Smooth muscle cell (in vitro differentiated cells): ENCODE data around the gene CADM4. TPM values are rescaled to one million over a fixed set of nuclear protein-coding genes. Genes with fewer than 3 reads are reported as not detected.

Source experiments
- DNase-seq: peaks from one replicate; lab custom pipeline; 2025; ENCODE audit not compliant: unreplicated experiment; lab: John Stamatoyannopoulos, UW
- H2AFZ ChIP-seq: fragments of 200-600 bp; sonication (generic); 2 replicates; pipeline ENCODE4 v1.6.0; 2016; ENCODE audit warnings: antibody characterized with exemption, low read depth, mild to moderate bottlenecking
- H3F3A ChIP-seq: fragments of 200-600 bp; sonication (generic); 2 replicates; pipeline ENCODE4 v1.6.0; 2017; ENCODE audit warnings: antibody characterized with exemption, low read depth
- H3K27ac ChIP-seq: fragments of 200-600 bp; sonication (generic); 2 replicates; pipeline ENCODE4 v1.5.1; 2016; ENCODE audit warnings: low read depth, mild to moderate bottlenecking
- H3K27me3 ChIP-seq: fragments of 200-600 bp; sonication (generic); 2 replicates; pipeline ENCODE4 v1.6.1; 2016; ENCODE audit warnings: low read depth, mild to moderate bottlenecking
- H3K36me3 ChIP-seq: fragments of 200-600 bp; sonication (generic); 2 replicates; pipeline ENCODE4 v1.5.1; 2016; ENCODE audit warnings: low read depth
- H3K4me1 ChIP-seq: fragments of 200-600 bp; sonication (generic); 2 replicates; pipeline ENCODE4 v1.5.1; 2016; ENCODE audit warnings: low read depth
- H3K4me2 ChIP-seq: fragments of 200-600 bp; sonication (generic); 2 replicates; pipeline ENCODE4 v1.6.0; 2016; ENCODE audit warnings: mild to moderate bottlenecking
- H3K4me3 ChIP-seq: fragments of 200-600 bp; sonication (generic); 2 replicates; pipeline ENCODE4 v1.5.1; 2016; ENCODE audit warnings: mild to moderate bottlenecking
- H3K79me2 ChIP-seq: fragments of 200-600 bp; sonication (generic); 2 replicates; pipeline ENCODE4 v1.6.0; 2016; ENCODE audit warnings: low read depth, mild to moderate bottlenecking
- H3K9ac ChIP-seq: fragments of 200-600 bp; sonication (generic); 2 replicates; pipeline ENCODE4 v1.6.0; 2016; ENCODE audit warnings: low read depth
- H3K9me3 ChIP-seq: fragments of 200-600 bp; sonication (generic); replicated peaks from 2 replicates; pipeline ENCODE4 v1.5.1; 2016; ENCODE audit warnings: low read depth
- H4K20me1 ChIP-seq: fragments of 200-600 bp; sonication (generic); 2 replicates; pipeline ENCODE4 v1.6.0; 2016; ENCODE audit warnings: low read depth
- CTCF ChIP-seq: fragments of 200-600 bp; sonication (generic); IDR thresholded peaks from 2 replicates; pipeline ENCODE4 v1.5.1; 2017; ENCODE audit warnings: borderline replicate concordance, mild to moderate bottlenecking, antibody characterized with exemption; ENCODE audit not compliant: insufficient read depth, poor library complexity, severe bottlenecking
- WGBS: methylation state at CpG from one replicate; pipeline ENCODE4 v1.1.7; 2016; ENCODE audit warnings: low lambda C conversion rate; 5-methylcytosine and 5-hydroxymethylcytosine counted together
- polyA plus RNA-seq: library from polyadenylated mRNA; unstranded; fragments of >200 nt; fragmentation: Nextera tagmentation; extraction: Ambion mirVana; gene quantifications from 2 replicates; pipeline ENCODE4 v1.2.1, GENCODE V29; 2016
- small RNA-seq: library from RNA; depleted of rRNA; stranded (forward); fragments of <200 nt; gene quantifications from one replicate; pipeline ENCODE3, GENCODE V24; 2014
- total RNA-seq: library from RNA; depleted of rRNA; stranded (reverse); fragments of >200 nt; gene quantifications from 2 replicates; pipeline ENCODE4 v1.2.3, GENCODE V29; 2014

CADM4 gene
- total and polyA plus RNA-seq, 2 experiments from 2014 or later = 1.9 to 2.4 TPM

GRCh38 chr19:43575955-43576878, 63.4 kb downstream of the CADM4 start:
- Histone ChIP-seq H3K9me3 (no peaks in the 10 kb centered on the region), H2AFZ (peak overlapping the region; percentile 94), H3F3A (no peaks in the 10 kb centered on the region), H3K36me3 (no peaks in the 10 kb centered on the region), H3K27me3 (no peaks in the 10 kb centered on the region), H3K4me1 (peaks cover 10% of the 10 kb centered on the region), H4K20me1 (no peaks in the 10 kb centered on the region), H3K9ac (peak overlapping the region; percentile 75), H3K4me2 (peak overlapping the region; percentile 100), H3K4me3 (peak overlapping the region; percentile 94), H3K27ac (peak overlapping the region; percentile 89), H3K79me2 (peaks cover 13% of the 10 kb centered on the region)
- TF ChIP-seq CTCF = no peak
- DNase-seq = no peak
- WGBS = 75% methylated on average over 37 of the region's 37 CpGs

GRCh38 chr19:43575156-43575950, 64.3 kb downstream of the CADM4 start, which contains the start of the genes PINLYP and XRCC1:
Gene PINLYP (plus strand): TSS chr19:43575801. CDS start chr19:43577192, 1,391 bp downstream.
Gene XRCC1 (minus strand): TSS chr19:43575527. CDS start chr19:43575458, 69 bp downstream.
- TF ChIP-seq CTCF = no peak

GRCh38 chr19:43574424-43575155, 65.1 kb downstream of the CADM4 start:
- peak overlapping the region; percentile 97 for H2AFZ ChIP-seq
- peak overlapping the region; percentile 94 for H3K4me3 ChIP-seq

More at GRCh38 chr19:43575156-43575950, 64.3 kb downstream of the CADM4 start, which contains the start of the genes PINLYP and XRCC1:
- Histone ChIP-seq H3K79me2 (peaks cover 15% of the 10 kb centered on the region), H3K36me3 (no peaks in the 10 kb centered on the region), H2AFZ (peak within 1 kb of the TSS; percentile 97), H3F3A (no peaks in the 10 kb centered on the region), H3K4me2 (peak within 1 kb of the TSS; percentile 100), H3K27me3 (no peaks in the 10 kb centered on the region), H4K20me1 (no peaks in the 10 kb centered on the region), H3K9ac (peak within 1 kb of the TSS; percentile 98), H3K4me3 (peak within 1 kb of the TSS; percentile 94), H3K9me3 (no peaks in the 10 kb centered on the region), H3K4me1 (peaks cover 10% of the 10 kb centered on the region), H3K27ac (peak within 1 kb of the TSS; percentile 89)
- peak; percentile 86 for DNase-seq
- 1% methylated on average over 27 of the region's 51 CpGs for WGBS

More at GRCh38 chr19:43574424-43575155, 65.1 kb downstream of the CADM4 start:
- DNase-seq = no peak
- TF ChIP-seq CTCF = no peak
- no peaks in the 10 kb centered on the region for H4K20me1 ChIP-seq
- H3K4me1 ChIP-seq = peaks cover 10% of the 10 kb centered on the region
- no peaks in the 10 kb centered on the region for H3F3A ChIP-seq
- H3K79me2 ChIP-seq = peaks cover 15% of the 10 kb centered on the region
- peak overlapping the region; percentile 98 for H3K9ac ChIP-seq
- WGBS = 61% methylated on average over 12 of the region's 12 CpGs
- peak overlapping the region; percentile 89 for H3K27ac ChIP-seq
- no peaks in the 10 kb centered on the region for H3K36me3 ChIP-seq
- peak overlapping the region; percentile 100 for H3K4me2 ChIP-seq
- H3K9me3 ChIP-seq = no peaks in the 10 kb centered on the region
- H3K27me3 ChIP-seq = no peaks in the 10 kb centered on the region

Small RNA genes within 50 kb of the gene (small RNA-seq; reads per million reads assigned to genes)
- 0.29 reads per million, percentile 5 among the genes with 10 or more reads in this experiment for gene RN7SL368P

Other genes with a start within 250 kb of the CADM4 start
- gene TEX101, start 225.0 kb downstream of the CADM4 start, total RNA-seq = not detected in 2 replicates
- not detected in 2 replicates for gene TEX101, start 225.0 kb downstream of the CADM4 start, polyA plus RNA-seq
- gene LYPD3, start 174.2 kb downstream of the CADM4 start, total RNA-seq = 12.7 and 20.6 TPM in 2 replicates
- 17.9 and 36.9 TPM in 2 replicates for gene LYPD3, start 174.2 kb downstream of the CADM4 start, polyA plus RNA-seq
- 7.2 and 8.9 TPM in 2 replicates for gene PHLDB3, start 135.1 kb downstream of the CADM4 start, total RNA-seq
- gene PHLDB3, start 135.1 kb downstream of the CADM4 start, polyA plus RNA-seq = 8.6 and 17.4 TPM in 2 replicates
- 45.4 and 61.1 TPM in 2 replicates for gene ETHE1, start 112.6 kb downstream of the CADM4 start, total RNA-seq
- gene ETHE1, start 112.6 kb downstream of the CADM4 start, polyA plus RNA-seq = 57.6 and 61.4 TPM in 2 replicates
- 0.18 TPM in 1 of 2 replicates, not detected in the other for gene ZNF575, start 106.7 kb downstream of the CADM4 start, total RNA-seq
- 1.7 and 2.4 TPM in 2 replicates for gene ZNF575, start 106.7 kb downstream of the CADM4 start, polyA plus RNA-seq
- 19.0 and 24.9 TPM in 2 replicates for gene XRCC1, start 64.3 kb downstream of the CADM4 start, total RNA-seq
- 35.1 and 43.0 TPM in 2 replicates for gene XRCC1, start 64.3 kb downstream of the CADM4 start, polyA plus RNA-seq
- gene PINLYP, start 64.0 kb downstream of the CADM4 start, total RNA-seq = 1.7 and 5.5 TPM in 2 replicates
- 2.2 and 8.3 TPM in 2 replicates for gene PINLYP, start 64.0 kb downstream of the CADM4 start, polyA plus RNA-seq
- 11.1 and 13.1 TPM in 2 replicates for gene IRGQ, start 43.7 kb downstream of the CADM4 start, total RNA-seq
- gene IRGQ, start 43.7 kb downstream of the CADM4 start, polyA plus RNA-seq = 13.1 and 14.3 TPM in 2 replicates
- gene ZNF576, start 43.3 kb downstream of the CADM4 start, total RNA-seq = 2.7 and 10.7 TPM in 2 replicates
- 13.7 and 14.5 TPM in 2 replicates for gene ZNF576, start 43.3 kb downstream of the CADM4 start, polyA plus RNA-seq
- 0.09 and 0.27 TPM in 2 replicates for gene SRRM5, start 27.8 kb downstream of the CADM4 start, total RNA-seq
- gene SRRM5, start 27.8 kb downstream of the CADM4 start, polyA plus RNA-seq = 0.34 TPM in 1 of 2 replicates, not detected in the other
- 12.9 and 20.3 TPM in 2 replicates for gene ZNF428, start 20.2 kb downstream of the CADM4 start, total RNA-seq
- gene ZNF428, start 20.2 kb downstream of the CADM4 start, polyA plus RNA-seq = 61.4 and 63.1 TPM in 2 replicates
- 67.0 and 105 TPM in 2 replicates for gene PLAUR, start 30.3 kb upstream of the CADM4 start, total RNA-seq
- gene PLAUR, start 30.3 kb upstream of the CADM4 start, polyA plus RNA-seq = 107 and 115 TPM in 2 replicates
- not detected in 2 replicates for gene IRGC, start 76.2 kb upstream of the CADM4 start, total RNA-seq
- not detected in 2 replicates for gene IRGC, start 76.2 kb upstream of the CADM4 start, polyA plus RNA-seq
- 12.8 and 13.2 TPM in 2 replicates for gene SMG9, start 115.1 kb upstream of the CADM4 start, total RNA-seq
- gene SMG9, start 115.1 kb upstream of the CADM4 start, polyA plus RNA-seq = 39.2 and 46.6 TPM in 2 replicates
- gene KCNN4, start 141.1 kb upstream of the CADM4 start, total RNA-seq = 4.0 and 5.4 TPM in 2 replicates
- gene KCNN4, start 141.1 kb upstream of the CADM4 start, polyA plus RNA-seq = 1.7 and 14.9 TPM in 2 replicates
- 3.1 and 6.9 TPM in 2 replicates for gene LYPD5, start 162.6 kb upstream of the CADM4 start, total RNA-seq
- 1.2 and 2.7 TPM in 2 replicates for gene LYPD5, start 162.6 kb upstream of the CADM4 start, polyA plus RNA-seq
- 4.1 and 8.0 TPM in 2 replicates for gene ZNF283, start 187.5 kb upstream of the CADM4 start, total RNA-seq
- gene ZNF283, start 187.5 kb upstream of the CADM4 start, polyA plus RNA-seq = 1.5 and 2.4 TPM in 2 replicates
- gene ZNF404, start 244.1 kb upstream of the CADM4 start, total RNA-seq = 11.3 and 12.5 TPM in 2 replicates
- gene ZNF404, start 244.1 kb upstream of the CADM4 start, polyA plus RNA-seq = 8.6 and 10.2 TPM in 2 replicates